Hematopoietic multipotent progenitor cell treated with erythropoietin and hydrocortisone succinate and interleukin-3 and kit ligand, for 17 days (in vitro differentiated cells): Measurements from ENCODE around the gene ITPKB.
"Not testable (repeated sequence)": the region's sequence is repeated elsewhere in the genome, so short reads cannot be mapped to it uniquely, and the experiment has no call there.

Experiments used
- DNase-seq: peaks from one replicate; pipeline ENCODE4 v3.0.0-alpha.2; 2015; ENCODE audit warnings: low spot score

The ITPKB gene

DNA sequence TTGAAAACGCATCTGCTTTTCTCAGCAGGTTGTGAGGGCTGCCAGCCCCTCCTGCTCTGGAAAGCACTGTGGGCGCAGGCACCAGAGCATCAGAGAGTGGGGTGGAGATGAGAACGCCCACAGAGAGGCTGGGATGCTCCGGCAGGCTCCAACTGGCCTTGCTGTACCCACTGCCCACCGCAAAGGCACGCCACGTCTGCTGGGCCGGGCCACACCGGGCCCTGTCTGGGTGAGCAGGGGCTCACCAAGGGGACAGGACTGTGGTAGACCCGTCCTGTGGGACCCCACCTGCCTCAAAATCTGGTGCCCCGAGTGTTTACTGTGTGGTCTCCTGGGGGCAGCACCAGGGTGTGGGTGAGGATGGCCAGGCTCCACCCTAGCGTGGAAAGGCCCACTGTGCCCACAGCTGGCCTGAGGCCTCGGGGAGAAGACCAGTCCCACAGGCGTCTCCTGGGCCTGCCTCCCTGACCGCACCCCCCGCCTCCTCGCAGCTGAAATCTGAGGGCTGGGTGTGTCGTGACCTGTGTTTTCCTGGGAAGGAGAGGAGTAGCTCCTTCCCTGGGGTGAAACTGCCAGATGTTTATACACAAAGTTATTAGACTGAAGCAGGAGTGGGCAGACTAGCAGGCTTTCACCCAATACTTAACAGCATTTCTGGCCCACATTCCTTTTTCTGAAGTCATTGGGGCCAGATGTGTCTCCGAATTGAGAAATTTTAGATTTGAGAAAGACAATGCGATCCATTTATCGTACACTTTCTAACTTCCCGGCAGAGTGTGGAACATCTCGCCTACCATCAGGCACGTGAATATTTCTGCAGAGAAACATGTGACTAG, 136.7 kb downstream of the ITPKB start:
- no peak for DNase-seq

- no peak for DNase-seq
Observed at GRCh38 chr1:226601456-226601855, 137.6 kb downstream of the ITPKB start.

- DNase-seq: no peak
Observed at GRCh38 chr1:226600254-226600653, 138.8 kb downstream of the ITPKB start.

GRCh38 chr1:226599636-226600238, 139.3 kb downstream of the ITPKB start:
- DNase-seq: no peak

DNA sequence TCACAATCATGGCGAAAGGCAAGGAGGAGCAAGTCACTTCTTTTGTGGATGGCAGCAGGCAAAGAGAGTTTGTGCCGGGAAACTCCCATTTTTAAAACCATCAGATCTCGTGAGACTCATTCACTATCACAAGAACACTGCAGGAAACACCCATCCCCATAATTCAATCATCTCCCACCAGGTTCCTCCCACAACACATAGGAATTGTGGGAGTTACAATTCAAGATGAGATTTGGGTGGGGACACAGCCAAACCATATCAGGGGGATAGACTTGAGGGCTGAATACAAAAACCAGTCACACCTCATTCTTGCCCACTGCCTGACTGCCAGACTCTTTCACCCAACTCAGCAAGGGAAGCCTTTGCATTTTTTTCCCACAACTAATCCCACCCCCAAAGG, 140.1 kb downstream of the ITPKB start:
- DNase-seq: not testable (repeated sequence)

DNA sequence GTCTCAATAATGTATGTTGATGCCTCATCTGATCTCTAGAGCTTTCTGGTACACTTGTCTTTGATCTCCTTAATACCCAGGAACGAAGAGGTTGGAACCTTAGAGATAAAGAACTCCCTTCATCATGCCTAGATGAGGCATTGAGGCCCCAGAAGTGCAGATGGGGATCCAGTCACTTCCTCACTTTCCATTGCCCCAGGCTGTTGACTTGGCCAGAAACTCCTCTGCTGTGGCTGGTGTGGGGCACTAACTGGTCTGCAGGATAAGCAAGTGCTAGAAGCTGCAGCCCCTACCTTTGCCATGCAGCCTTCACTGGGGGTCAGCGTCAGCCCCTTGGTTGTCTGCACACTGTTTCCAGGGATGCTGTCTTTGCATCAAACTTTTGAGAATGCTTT, 140.6 kb downstream of the ITPKB start:
- no peak for DNase-seq

- no peak for DNase-seq
Observed at GRCh38 chr1:226597616-226598454, 141.2 kb downstream of the ITPKB start.

DNA sequence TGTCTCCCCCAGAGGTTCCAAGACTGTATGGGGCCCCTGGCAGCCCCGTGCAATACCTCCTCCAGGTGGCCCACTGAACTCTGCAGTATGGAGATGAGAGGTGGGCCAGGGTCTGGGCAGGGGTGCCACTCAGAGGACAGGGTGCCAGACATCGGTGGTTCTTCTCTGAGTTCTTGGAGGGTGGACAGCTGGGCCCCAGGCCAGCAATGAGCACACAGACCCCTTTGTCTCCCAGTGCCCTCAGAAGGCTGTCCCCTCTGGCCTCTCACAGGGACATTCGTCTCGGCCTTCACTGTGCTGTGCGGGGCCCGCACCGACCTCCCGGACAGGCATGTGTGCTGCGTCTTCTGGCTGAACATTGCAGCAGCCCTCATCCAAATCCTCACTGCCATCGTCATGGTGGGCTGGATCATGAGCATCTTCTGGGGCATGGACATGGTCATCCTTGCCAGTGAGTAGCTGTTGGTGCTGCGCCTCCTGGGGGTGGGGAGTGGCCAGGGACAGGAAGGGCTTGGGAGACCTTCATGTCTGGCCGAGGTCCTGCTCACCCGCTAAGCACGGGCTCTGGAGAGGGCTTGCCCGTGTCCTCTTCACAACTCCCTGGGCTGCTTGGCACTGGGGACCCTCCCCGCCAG, 142.4 kb downstream of the ITPKB start:
- no peak for DNase-seq

DNA sequence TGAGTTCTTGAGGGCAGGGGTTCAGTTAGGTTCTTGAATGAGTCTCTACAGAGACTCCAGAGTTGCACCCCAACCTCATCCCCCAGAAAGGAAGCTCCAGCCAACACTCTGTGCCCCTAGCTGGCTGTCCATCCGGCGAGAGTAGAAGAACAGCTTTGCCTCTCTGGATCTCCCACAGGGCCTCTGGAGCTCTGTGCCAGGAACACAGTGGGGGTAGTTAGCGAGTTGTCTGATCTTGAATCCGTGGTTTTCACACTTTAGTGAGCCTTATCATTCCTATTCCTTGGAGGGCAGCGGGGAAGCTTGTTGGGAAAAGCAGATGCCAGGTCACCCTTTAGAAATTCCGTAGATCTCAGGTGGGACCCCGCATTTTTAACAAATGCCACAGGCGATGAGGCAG, 145.5 kb downstream of the ITPKB start:
- no peak for DNase-seq

GRCh38 chr1:226590614-226591013, 148.5 kb downstream of the ITPKB start:
- DNase-seq: no peak

- no peak for DNase-seq
Observed at GRCh38 chr1:226589008-226589733, 149.9 kb downstream of the ITPKB start.

DNA sequence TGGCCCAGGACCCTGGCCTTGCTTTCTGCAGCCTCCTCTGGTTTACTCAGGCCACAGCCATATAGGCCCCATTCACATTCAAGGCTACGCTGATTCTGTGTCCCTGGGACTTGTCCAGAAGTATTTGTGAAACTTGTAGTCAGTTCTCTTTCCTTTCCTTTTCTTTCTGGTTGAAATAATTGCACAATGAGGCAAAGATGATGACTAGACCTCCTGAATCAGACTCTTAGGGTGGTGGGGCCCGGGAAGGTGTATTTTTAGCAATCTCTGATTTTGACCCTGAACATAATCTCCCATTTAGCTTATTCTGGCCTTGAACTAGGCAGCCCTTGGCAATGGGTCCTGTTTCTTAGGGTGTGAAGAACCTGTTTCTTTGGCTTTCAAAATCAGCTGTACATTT, 150.6 kb downstream of the ITPKB start:
- DNase-seq: no peak

DNA sequence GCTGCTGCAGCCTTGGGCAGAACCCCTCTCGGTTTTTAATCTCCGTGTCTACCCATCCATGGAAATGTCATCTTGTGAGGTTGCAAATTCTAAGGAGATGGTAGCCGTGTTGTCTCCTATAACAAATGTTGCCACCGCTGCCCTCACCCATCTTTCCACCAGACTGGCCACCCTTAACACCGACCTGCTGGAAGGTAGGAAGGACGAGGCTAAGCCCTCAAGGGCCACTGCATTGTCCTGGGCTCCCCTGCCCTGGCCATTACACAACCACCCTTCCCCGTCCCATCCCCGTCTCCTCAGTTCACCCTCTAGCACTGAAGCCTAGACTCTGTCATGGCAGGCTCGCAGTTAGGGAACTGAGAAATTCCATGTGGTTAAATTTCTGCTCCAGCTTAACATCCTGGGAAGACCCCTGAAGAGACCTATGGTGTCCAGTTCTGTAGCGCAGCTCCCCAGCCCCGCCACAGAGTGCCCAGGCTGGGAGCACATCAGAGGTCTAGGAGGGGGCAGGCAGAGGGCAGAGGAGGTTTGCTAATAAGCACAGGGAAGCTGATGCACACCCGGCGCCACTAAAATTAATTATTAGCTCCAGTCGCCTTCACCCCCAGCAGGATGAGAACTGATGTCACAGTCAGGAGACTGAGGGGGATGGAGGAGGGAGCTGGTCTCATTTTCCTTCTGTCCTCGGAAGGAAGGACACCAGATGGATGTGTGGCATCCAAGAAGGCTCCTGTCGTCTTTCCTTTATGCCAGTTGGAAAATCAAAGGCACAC, 152.2 kb downstream of the ITPKB start:
- no peak for DNase-seq

GRCh38 chr1:226586116-226586515, 153.0 kb downstream of the ITPKB start:
- DNase-seq: no peak

DNA sequence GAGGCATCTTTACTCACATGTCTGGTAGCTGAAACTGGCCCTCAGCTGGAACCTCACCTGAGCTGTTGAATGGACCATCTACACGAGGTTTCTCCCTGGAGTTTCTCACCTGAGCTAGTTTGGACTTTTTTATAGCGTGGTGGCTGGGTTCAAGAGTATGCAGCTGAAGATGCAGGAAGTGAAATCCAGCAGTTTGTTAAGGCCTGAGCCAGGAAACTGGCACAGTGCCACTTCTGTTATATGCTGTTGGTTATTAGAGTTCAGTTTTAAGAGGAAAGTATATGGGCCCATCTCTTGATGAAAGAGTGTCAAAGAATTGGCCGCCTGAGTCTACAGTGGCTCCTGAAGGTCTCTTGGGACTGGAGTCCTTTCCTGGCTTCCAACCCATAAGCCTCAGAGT, 154.9 kb downstream of the ITPKB start:
- DNase-seq: no peak

DNA sequence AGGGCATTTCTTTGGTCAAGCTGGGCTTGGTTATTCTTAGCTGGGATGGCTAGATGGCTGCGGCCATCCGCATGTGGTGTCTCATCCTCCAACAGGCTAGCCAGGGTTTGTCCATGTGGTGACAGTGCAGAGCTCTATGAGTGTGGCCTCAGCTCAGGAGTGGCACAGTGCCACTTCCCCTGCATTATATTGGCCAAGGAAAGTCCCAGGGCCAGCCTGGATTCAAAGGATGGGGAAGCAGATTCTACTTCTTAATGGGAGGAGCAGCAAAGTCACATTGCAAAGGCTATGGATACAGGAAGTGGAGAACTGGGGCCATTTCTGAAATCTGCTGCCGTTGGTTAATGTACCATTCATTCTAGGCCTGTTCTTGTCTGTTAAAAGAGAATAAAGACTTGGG, 156.1 kb downstream of the ITPKB start:
- no peak for DNase-seq
